K562 (cell line): Measurements from ENCODE around the gene RNPEPL1. TPM values are rescaled to one million over a fixed set of nuclear protein-coding genes. Genes with fewer than 3 reads are reported as not detected.

ENCODE experiments used
- ATAC-seq: fragments of 200-7000 bp; cut with Tn5 transposase; 3 replicates; pipeline ENCODE4 v1.9.1; 2020; ENCODE audit warnings: moderate library complexity
- BruUV-seq: library from RNA; stranded (reverse); fragments of 400-500 nt; replicated peaks from 2 replicates; lab custom pipeline; 2021; lab: Mats Ljungman, UMichigan
- CTCF ChIA-PET: fragments of 300-600 bp; formaldehyde crosslinking; extraction: SDS; loops from one replicate; lab custom pipeline; 2021; ENCODE audit warnings: low intra/inter-chr PET ratio; lab: Yijun Ruan, JAX
- POLR2A ChIA-PET: fragments of 300-600, 350-650 bp; sonication (Branson Sonifier 250); formaldehyde crosslinking; extraction: SDS; loops from one replicate; lab custom pipeline; 2021; ENCODE audit warnings: antibody characterized with exemption, inconsistent platforms; lab: Yijun Ruan, JAX
- DNase-seq, 4 experiments: peaks; one replicate each; pipeline versions ENCODE4 v3.0.0 to v3.0.0-alpha.2; 2011 to 2018; ENCODE audit warnings: low spot score in 3 of 4, mixed read lengths in 3 of 4; ENCODE audit errors: extremely low read depth in 1 of 4
- FAIRE-seq: peaks from 2 replicates; lab custom pipeline; 2011; peaks lifted over from hg19 to GRCh38; lab: Jason Lieb, UNC
- H2AFZ ChIP-seq: 2 replicates; pipeline ENCODE4 v1.6.0; 2011; ENCODE audit warnings: low read depth, low read length, control low read depth, inconsistent platforms
- H3K27ac ChIP-seq: fragments of 200-600 bp; 3 replicates; pipeline ENCODE4 v1.8.0; 2011; ENCODE audit warnings: low read depth, mild to moderate bottlenecking, control low read depth, inconsistent platforms, low read length, moderate library complexity, mixed read lengths; ENCODE audit errors: extremely low read depth
- H3K27me3 ChIP-seq, 2 experiments: fragments of 300-600 bp in 1 of 2; 2 replicates in 1 of 2; 3 replicates in 1 of 2; pipeline versions ENCODE4 v1.6.0 to v1.8.0; 2011; ENCODE audit warnings: inconsistent platforms in 2 of 2, low read length in 2 of 2, mild to moderate bottlenecking in 1 of 2, mixed read lengths in 1 of 2, moderate library complexity in 1 of 2; ENCODE audit not compliant: control insufficient read depth in 2 of 2, insufficient read depth in 2 of 2
- H3K36me3 ChIP-seq: fragments of 300-600 bp; 3 replicates; pipeline ENCODE4 v1.8.0; 2011; ENCODE audit warnings: mild to moderate bottlenecking, low read length, inconsistent platforms; ENCODE audit not compliant: control insufficient read depth, insufficient read depth
- H3K4me1 ChIP-seq, 2 experiments: fragments of 200-600 bp in 1 of 2; replicated peaks in 1 of 2; 2 replicates in 1 of 2; 3 replicates in 1 of 2; pipeline versions ENCODE4 v1.5.1 to v1.8.0; 2011; ENCODE audit warnings: inconsistent platforms in 2 of 2, low read length in 2 of 2, mild to moderate bottlenecking in 1 of 2, mixed read lengths in 1 of 2, moderate library complexity in 1 of 2; ENCODE audit not compliant: control insufficient read depth in 2 of 2, insufficient read depth in 2 of 2
- H3K4me2 ChIP-seq: 2 replicates; pipeline ENCODE4 v1.6.1; 2011; ENCODE audit warnings: low read length, control low read depth, inconsistent platforms, mixed read lengths; ENCODE audit not compliant: insufficient read depth
- H3K4me3 ChIP-seq: fragments of 200-600 bp; sonication (generic), shearing (Covaris generic); 2 replicates; pipeline ENCODE4 v1.5.1; 2016; ENCODE audit warnings: control low read depth, inconsistent platforms
- H3K79me2 ChIP-seq: fragments of 200-600 bp; 3 replicates; pipeline ENCODE4 v1.8.0; 2011; ENCODE audit warnings: low read length, inconsistent platforms; ENCODE audit not compliant: control insufficient read depth, insufficient read depth
- H3K9ac ChIP-seq, 2 experiments: 2 replicates each; pipeline versions ENCODE4 v1.6.0 to v1.6.1; 2011; ENCODE audit warnings: low read depth in 2 of 2, low read length in 2 of 2, control low read depth in 1 of 2, inconsistent platforms in 1 of 2, mild to moderate bottlenecking in 1 of 2, mixed read lengths in 1 of 2; ENCODE audit not compliant: insufficient read depth in 1 of 2
- H3K9me1 ChIP-seq: one replicate; pipeline ENCODE4 v1.6.0; 2011; ENCODE audit warnings: inconsistent platforms, mild to moderate bottlenecking, low read length, moderate library complexity; ENCODE audit not compliant: control insufficient read depth, insufficient read depth
- H3K9me3 ChIP-seq: replicated peaks from 2 replicates; pipeline ENCODE4 v1.5.1; 2011; ENCODE audit warnings: low read depth, low read length, inconsistent platforms; ENCODE audit not compliant: control insufficient read depth, insufficient read depth
- H4K20me1 ChIP-seq: replicated peaks from 2 replicates; pipeline ENCODE4 v1.6.1; 2011; ENCODE audit warnings: low read length, inconsistent platforms, mixed read lengths; ENCODE audit not compliant: control insufficient read depth, insufficient read depth
- E2F3 ChIP-seq: fragments of 250-450 bp; sonication (Bioruptor Pico); IDR thresholded peaks from 2 replicates; pipeline ENCODE4 v1.4.0; 2020; ENCODE audit warnings: mild to moderate bottlenecking
- SP1 ChIP-seq: sonication (generic); formaldehyde crosslinking; IDR thresholded peaks from 2 replicates; pipeline ENCODE4 v1.8.1; 2022; ENCODE audit warnings: mild to moderate bottlenecking, missing genetic modification reagents
- TAF15 ChIP-seq: fragments of 200-400 bp; formaldehyde crosslinking; IDR thresholded peaks from 2 replicates; pipeline ENCODE4 v1.6.1; 2017; ENCODE audit warnings: mild to moderate bottlenecking, low read depth, low read length, moderate library complexity
- TAF7 ChIP-seq: fragments of 450-650 bp; IDR thresholded peaks from 2 replicates; pipeline ENCODE4 v1.6.1; 2016; ENCODE audit warnings: missing genetic modification characterization, missing compliant biosample characterization
- TAL1 ChIP-seq: fragments of 450-650 bp; IDR thresholded peaks from 2 replicates; pipeline ENCODE4 v1.6.1; 2016; ENCODE audit warnings: mild to moderate bottlenecking
- TRIM24 ChIP-seq, 2 experiments: fragments of 450-650 bp; IDR thresholded peaks; 2 replicates each; pipeline ENCODE4 v1.6.1; 2016
- ZNF146 ChIP-seq: IDR thresholded peaks from one replicate; pipeline ENCODE4 v1.6.1; 2018; ENCODE audit warnings: missing compliant biosample characterization; ENCODE audit not compliant: unreplicated experiment
- ZNF324 ChIP-seq: fragments of 250-450 bp; sonication (Bioruptor Pico); IDR thresholded peaks from 2 replicates; pipeline ENCODE4 v1.4.0; 2020; ENCODE audit warnings: mild to moderate bottlenecking
- ZNF696 ChIP-seq: fragments of 250-450 bp; sonication (Bioruptor Pico); conservative IDR thresholded peaks from 2 replicates; pipeline ENCODE4 v1.4.0; 2020; ENCODE audit warnings: mild to moderate bottlenecking, moderate library complexity
- ZNF79 ChIP-seq: fragments of 250-450 bp; sonication (Bioruptor Pico); IDR thresholded peaks from 2 replicates; pipeline ENCODE4 v1.4.0; 2020; ENCODE audit warnings: low read depth, mild to moderate bottlenecking, moderate library complexity
- WGBS: fragments of 100-300 bp; shearing (Covaris generic); methylation state at CpG from one replicate; pipeline ENCODE4 v1.1.6; 2016; ENCODE audit warnings: low coverage, mixed read lengths; ENCODE audit not compliant: insufficient coverage; ENCODE audit errors: missing lambda C conversion rate; 5-methylcytosine and 5-hydroxymethylcytosine counted together
- in situ Hi-C: fragments of 300-500 bp; cut with MboI; formaldehyde crosslinking; loops from 4 replicates; pipeline ENCODE4 v1.15.0; 2018; ENCODE audit warnings: inconsistent platforms, mixed read lengths
- intact Hi-C: fragments of 100-400 bp; cut with micrococcal nuclease; formaldehyde crosslinking; loops from 2 replicates; pipeline ENCODE4 v1.14.2; 2022
- polyA plus RNA-seq, 8 experiments: library from polyadenylated mRNA; depleted of rRNA in 4 of 8; stranded (reverse) in 5 of 8; unstranded in 3 of 8; fragments of >200 nt; fragmentation: Nextera tagmentation in 2 of 8; fragmentation: Illumina TruSeq in 1 of 8; extraction: Ambion mirVana in 2 of 8; extraction: Trizol in 1 of 8; gene quantifications; 2 replicates each; pipeline versions ENCODE4 v1.2.1 to v1.2.3, GENCODE V29; 2011 to 2014; ENCODE audit warnings: inconsistent platforms in 1 of 8, missing spikeins in 1 of 8
- total RNA-seq, 7 experiments: library from RNA; depleted of rRNA in 6 of 7; stranded (reverse); fragments of >200 nt in 6 of 7; fragmentation: Illumina TruSeq in 2 of 7; extraction: Trizol in 2 of 7; gene quantifications; 2 replicates each; pipeline versions ENCODE4 v1.2.1 to v1.2.3, GENCODE V29; 2011 to 2021; ENCODE audit warnings: low replicate concordance in 1 of 7

Gene RNPEPL1
- total and polyA plus RNA-seq, 9 of the 15 experiments (the other 6 are each of a cell fraction or from before 2014, with no cell fraction given) = 0.07 to 38.7 (median 5.6) TPM

- no peaks in the 10 kb centered on the region; the same call in 1 of the 2 replicates for H4K20me1 ChIP-seq
- peaks cover 35 to 51% of the 10 kb centered on the region in 2 experiments for H3K4me1 ChIP-seq
- H3K79me2 ChIP-seq = peaks cover 64% of the 10 kb centered on the region
- 23% methylated on average over 6 of the region's 6 CpGs for WGBS
- no peaks in the 10 kb centered on the region for H3K9me3 ChIP-seq
- H3K9me1 ChIP-seq = no peaks in the 10 kb centered on the region
- H3K27me3 ChIP-seq = no peaks in the 10 kb centered on the region
- H2AFZ ChIP-seq = no peak overlapping the region
- ATAC-seq (no peak), DNase-seq (no peak), FAIRE-seq (no peak)
- ChIA-PET POLR2A (interaction anchor here (1.0 kb wide), 1 partner anchor 9 kb away, joined by 4 read pairs; no protein-coding TSS in a partner anchor), CTCF (no interaction called here)
- H3K4me3 ChIP-seq = peak overlapping the region; percentile 92
- in situ Hi-C loops (no loop called here), intact Hi-C loops (no loop called here)
- H3K4me2 ChIP-seq = peak overlapping the region; percentile 93
- BruUV-seq = no TSS peak
- peak overlapping the region; percentile 82 to 95 for H3K9ac ChIP-seq
- peak overlapping the region; percentile 20 for H3K27ac ChIP-seq
- H3K36me3 ChIP-seq = peaks cover 16% of the 10 kb centered on the region; the same call in 2 of the 3 replicates
- TF ChIP-seq ZNF146 (CRISPR knock-in tag) (no peak), TAL1 (no peak), TAF15 (no peak), SP1 (CRISPR knock-in tag) (no peak), TAF7 (tag) (no peak), ZNF79 (no peak), ZNF324 (CRISPR knock-in tag) (no peak), ZNF696 (CRISPR knock-in tag) (no peak), TRIM24 (IDR thresholded peaks at IDR 0.05) (no peak), E2F3 (no peak)
Measured at GRCh38 chr2:240585101-240585500, 16.8 kb downstream of the RNPEPL1 start.
